Gastrocnemius medialis (tissue), 4 donors: ENCODE measurements around the gene ZNF587. TPM values are rescaled to one million over a fixed set of nuclear protein-coding genes. Genes with fewer than 3 reads are reported as not detected.
A peak's percentile ranks its signal among the peaks of the same experiment; 100 is the strongest.
"Not testable (repeated sequence)": the region's sequence is repeated elsewhere in the genome, so short reads cannot be mapped to it uniquely, and the experiment has no call there.

Experiments used
- ATAC-seq, 2 donors: fragments of 150-250 bp; one replicate each; pipeline ENCODE4 v1.9.1; 2016
- DNase-seq, 2 donors: peaks; one replicate each; pipeline ENCODE4 v3.0.0-alpha.2; 2019
- H3K27ac ChIP-seq, 4 donors: fragments of 200-600 bp; sonication (generic); 1 replicate in 1 of 4; 2 replicates in 3 of 4; pipeline ENCODE4 v1.5.1; 2016 to 2018; ENCODE audit warnings: mild to moderate bottlenecking in 2 of 4, moderate library complexity in 1 of 4
- H3K27me3 ChIP-seq, 3 donors: fragments of 200-600 bp; sonication (generic) in 2 of 3; 1 replicate in 1 of 3; 2 replicates in 2 of 3; pipeline versions ENCODE4 v1.5.1 to v1.6.0; 2016 to 2019; ENCODE audit warnings: mild to moderate bottlenecking in 1 of 3, moderate library complexity in 1 of 3
- H3K36me3 ChIP-seq, 2 donors: fragments of 200-600 bp; sonication (generic) in 1 of 2; one replicate each; pipeline ENCODE4 v1.5.1; 2017 to 2018
- H3K4me1 ChIP-seq, 2 donors: fragments of 200-600 bp; sonication (generic) in 1 of 2; one replicate each; pipeline ENCODE4 v1.5.1; 2016 to 2017; ENCODE audit warnings: mild to moderate bottlenecking in 2 of 2
- H3K4me3 ChIP-seq, 4 donors: fragments of 200-600 bp; sonication (generic) in 3 of 4; 1 replicate in 1 of 4; 2 replicates in 3 of 4; pipeline ENCODE4 v1.5.1; 2016 to 2019; ENCODE audit warnings: mild to moderate bottlenecking in 2 of 4
- H3K9me3 ChIP-seq, 3 donors: fragments of 200-600 bp; sonication (generic) in 2 of 3; 1 replicate in 1 of 3; 2 replicates in 2 of 3; pipeline ENCODE4 v1.5.1; 2016 to 2019
- POLR2A ChIP-seq, 2 donors: fragments of 450-650 bp; IDR thresholded peaks; one replicate each; pipeline ENCODE4 v1.6.1; 2017; ENCODE audit warnings: antibody characterized with exemption in 2 of 2, mild to moderate bottlenecking in 2 of 2, moderate library complexity in 2 of 2
- in situ Hi-C, 4 donors: fragments of 200-750 bp; cut with MboI; loops; one replicate each; pipeline versions ENCODE4 v1.15.0 to v1.8.0; 2017; ENCODE audit warnings: low sequenced_read_pairs in 4 of 4
- intact Hi-C: fragments of 100-400 bp; cut with DNase I; formaldehyde crosslinking; loops from one replicate; pipeline ENCODE4 v1.15.1; 2023; ENCODE audit warnings: low total_unique reads
- total RNA-seq, 4 donors: library from RNA; depleted of rRNA; stranded (reverse); fragments of >200 nt; gene quantifications; one replicate each; pipeline versions ENCODE4 v1.1.0 to v1.2.3, GENCODE V29; 2016
- TF ChIP-seq, protein P1 (sequence below), 5 experiments: fragments of 450-650 bp in 3 of 5; fragments of 200-600 bp in 2 of 5; sonication (generic) in 2 of 5; IDR thresholded peaks in 4 of 5; conservative IDR thresholded peaks in 1 of 5; 1 replicate in 4 of 5; 2 replicates in 1 of 5; pipeline ENCODE4 v1.5.1; 2016 to 2019; ENCODE audit warnings: antibody characterized with exemption in 5 of 5, mild to moderate bottlenecking in 3 of 5, moderate library complexity in 3 of 5

Gene ZNF587
- total RNA-seq, 4 donors from 2014 or later, result 4.5 to 9.0 (median 5.5) TPM

DNA sequence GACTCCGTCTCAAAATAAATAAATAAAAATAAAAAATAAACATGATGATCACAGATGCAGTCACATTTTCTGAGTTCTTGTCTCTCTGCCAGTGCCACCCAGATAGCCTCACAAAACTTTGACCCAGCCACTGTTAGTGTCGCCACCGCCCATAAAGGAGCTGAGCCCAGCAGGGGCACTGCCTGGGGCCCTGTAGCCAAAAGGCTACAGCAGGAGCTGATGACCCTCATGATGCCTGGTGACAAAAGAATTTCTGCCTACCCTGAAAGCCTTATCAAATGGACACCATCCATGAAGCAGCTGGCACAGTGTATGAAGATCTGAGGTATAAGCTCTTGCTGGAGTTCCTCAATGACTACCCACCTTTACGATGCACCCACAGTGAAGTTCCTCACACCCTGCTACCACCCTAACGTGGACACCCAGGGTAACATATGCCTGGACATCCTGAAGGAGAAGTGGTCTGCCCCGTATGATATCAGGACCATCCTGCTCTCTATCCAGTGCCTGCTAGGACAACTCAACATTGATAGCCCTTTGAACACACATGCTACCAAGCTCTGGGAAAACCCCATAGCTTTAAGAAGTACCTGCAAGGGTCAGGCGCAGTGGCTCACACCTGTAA lies 18.3 kb downstream of the ZNF587 start:
- no peak for TF ChIP-seq POLR2A (IDR thresholded peaks at IDR 0.05)
- TF ChIP-seq, protein P1, sequence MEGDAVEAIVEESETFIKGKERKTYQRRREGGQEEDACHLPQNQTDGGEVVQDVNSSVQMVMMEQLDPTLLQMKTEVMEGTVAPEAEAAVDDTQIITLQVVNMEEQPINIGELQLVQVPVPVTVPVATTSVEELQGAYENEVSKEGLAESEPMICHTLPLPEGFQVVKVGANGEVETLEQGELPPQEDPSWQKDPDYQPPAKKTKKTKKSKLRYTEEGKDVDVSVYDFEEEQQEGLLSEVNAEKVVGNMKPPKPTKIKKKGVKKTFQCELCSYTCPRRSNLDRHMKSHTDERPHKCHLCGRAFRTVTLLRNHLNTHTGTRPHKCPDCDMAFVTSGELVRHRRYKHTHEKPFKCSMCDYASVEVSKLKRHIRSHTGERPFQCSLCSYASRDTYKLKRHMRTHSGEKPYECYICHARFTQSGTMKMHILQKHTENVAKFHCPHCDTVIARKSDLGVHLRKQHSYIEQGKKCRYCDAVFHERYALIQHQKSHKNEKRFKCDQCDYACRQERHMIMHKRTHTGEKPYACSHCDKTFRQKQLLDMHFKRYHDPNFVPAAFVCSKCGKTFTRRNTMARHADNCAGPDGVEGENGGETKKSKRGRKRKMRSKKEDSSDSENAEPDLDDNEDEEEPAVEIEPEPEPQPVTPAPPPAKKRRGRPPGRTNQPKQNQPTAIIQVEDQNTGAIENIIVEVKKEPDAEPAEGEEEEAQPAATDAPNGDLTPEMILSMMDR (IDR thresholded peaks at IDR 0.05 in 4 of 5, conservative IDR thresholded peaks at IDR 0.05 in 1 of 5), result no peak
- ATAC-seq, result no peak
- in situ Hi-C loops, result no loop called here
- intact Hi-C loops, result no loop called here
- H3K4me3 ChIP-seq, result no peak overlapping the region
- no peak overlapping the region for H3K27ac ChIP-seq
- peaks cover 6 to 55% of the 10 kb centered on the region in 2 donors for H3K36me3 ChIP-seq
- H3K4me1 ChIP-seq, result no peaks in the 10 kb centered on the region
- H3K9me3 ChIP-seq, result peaks cover 0 to 16% (median 0%) of the 10 kb centered on the region in 3 donors
- no peaks in the 10 kb centered on the region for H3K27me3 ChIP-seq
- no peak for DNase-seq

DNA sequence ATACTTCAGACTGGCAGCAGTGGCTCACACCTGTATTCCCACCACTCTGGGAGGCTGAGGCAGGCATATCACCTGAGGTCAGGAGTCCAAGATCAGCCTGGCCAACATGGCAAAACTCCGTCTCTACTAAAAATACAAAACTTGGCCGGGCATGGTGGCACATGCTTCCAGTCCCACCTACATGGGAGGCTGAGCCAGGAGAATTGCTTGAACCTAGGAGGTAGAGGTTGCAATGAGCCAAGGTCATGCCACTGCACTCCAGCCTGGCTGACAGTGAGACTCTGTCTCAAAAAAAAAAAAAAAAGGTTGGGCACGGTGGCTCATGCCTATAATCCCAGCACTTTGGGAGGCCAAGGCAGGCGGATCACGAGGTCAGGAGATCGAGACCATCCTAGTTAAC lies 20.0 kb downstream of the ZNF587 start:
- H3K4me3 ChIP-seq, H3K4me1 ChIP-seq, intact Hi-C loops, H3K27ac ChIP-seq, in situ Hi-C loops, H3K27me3 ChIP-seq: not testable (repeated sequence)
- DNase-seq (peak in 1 of 2 donors; percentile 35), ATAC-seq (peak in 1 of 2 donors; percentile 14)
- Histone ChIP-seq H3K36me3 (peaks cover 5 to 55% of the 10 kb centered on the region in 2 donors), H3K9me3 (peaks cover 0 to 26% (median 4%) of the 10 kb centered on the region in 3 donors)

DNA sequence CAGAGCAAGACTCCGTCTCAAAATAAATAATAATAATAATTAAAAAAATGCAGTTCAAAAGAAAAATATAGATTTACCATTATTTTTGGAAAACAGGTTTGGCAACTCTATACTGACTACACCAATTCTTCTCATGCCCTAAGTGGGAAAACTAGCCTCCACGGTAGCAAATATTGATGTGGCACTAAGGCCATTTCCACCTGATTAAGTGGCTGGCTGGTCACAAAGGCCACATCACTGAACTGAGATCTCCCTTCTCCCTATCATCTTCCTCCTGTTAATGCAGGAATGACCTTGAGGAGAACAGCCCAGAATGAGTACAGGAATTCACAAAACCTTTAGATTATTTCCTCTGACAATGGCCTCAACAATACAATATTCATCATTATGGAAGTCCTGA lies 20.6 kb downstream of the ZNF587 start:
- TF ChIP-seq, protein P1 (IDR thresholded peaks at IDR 0.05 in 4 of 5, conservative IDR thresholded peaks at IDR 0.05 in 1 of 5), result no peak
- no peak for TF ChIP-seq POLR2A (IDR thresholded peaks at IDR 0.05)
- DNase-seq (no peak), ATAC-seq (no peak)
- in situ Hi-C loops (no loop called here), intact Hi-C loops (no loop called here)
- H3K27me3 ChIP-seq, result no peaks in the 10 kb centered on the region
- H3K4me3 ChIP-seq, result no peak overlapping the region
- H3K9me3 ChIP-seq, result peaks cover 0 to 26% (median 4%) of the 10 kb centered on the region in 3 donors
- no peaks in the 10 kb centered on the region for H3K4me1 ChIP-seq
- H3K36me3 ChIP-seq, result peaks cover 2 to 49% of the 10 kb centered on the region in 2 donors
- no peak overlapping the region for H3K27ac ChIP-seq

DNA sequence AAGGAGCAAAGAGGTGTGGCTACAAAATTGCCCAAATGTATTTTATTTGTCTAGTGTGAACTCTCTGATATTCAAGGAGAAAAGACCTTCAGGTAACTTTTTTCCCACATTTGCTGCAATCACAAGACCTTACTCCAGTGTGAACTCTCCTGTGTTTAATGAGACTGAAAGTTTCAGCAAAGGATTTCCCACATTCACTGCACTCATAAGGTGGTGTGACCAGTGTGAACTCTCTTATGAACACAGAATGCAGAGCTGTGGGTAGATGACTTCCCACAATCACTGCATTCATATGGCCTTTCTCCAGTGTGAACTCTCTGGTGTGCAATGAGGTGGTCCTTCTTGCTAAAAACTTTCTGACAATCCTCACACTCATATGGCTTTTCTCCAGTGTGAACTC lies 22.8 kb downstream of the ZNF587 start:
- Histone ChIP-seq H3K27me3 (no peaks in the 10 kb centered on the region), H3K4me1 (no peaks in the 10 kb centered on the region), H3K36me3 (peaks cover 2 to 32% of the 10 kb centered on the region in 2 donors), H3K27ac (no peak overlapping the region), H3K9me3 (peaks cover 0 to 26% (median 4%) of the 10 kb centered on the region in 3 donors), H3K4me3 (peak overlapping the region in 1 of 4 donors; percentile 4)
- in situ Hi-C loops (no loop called here), intact Hi-C loops (no loop called here)
- ATAC-seq (no peak), DNase-seq (no peak)
- TF ChIP-seq, protein P1 (IDR thresholded peaks at IDR 0.05 in 4 of 5, conservative IDR thresholded peaks at IDR 0.05 in 1 of 5), result no peak
- TF ChIP-seq POLR2A (IDR thresholded peaks at IDR 0.05), result no peak

DNA sequence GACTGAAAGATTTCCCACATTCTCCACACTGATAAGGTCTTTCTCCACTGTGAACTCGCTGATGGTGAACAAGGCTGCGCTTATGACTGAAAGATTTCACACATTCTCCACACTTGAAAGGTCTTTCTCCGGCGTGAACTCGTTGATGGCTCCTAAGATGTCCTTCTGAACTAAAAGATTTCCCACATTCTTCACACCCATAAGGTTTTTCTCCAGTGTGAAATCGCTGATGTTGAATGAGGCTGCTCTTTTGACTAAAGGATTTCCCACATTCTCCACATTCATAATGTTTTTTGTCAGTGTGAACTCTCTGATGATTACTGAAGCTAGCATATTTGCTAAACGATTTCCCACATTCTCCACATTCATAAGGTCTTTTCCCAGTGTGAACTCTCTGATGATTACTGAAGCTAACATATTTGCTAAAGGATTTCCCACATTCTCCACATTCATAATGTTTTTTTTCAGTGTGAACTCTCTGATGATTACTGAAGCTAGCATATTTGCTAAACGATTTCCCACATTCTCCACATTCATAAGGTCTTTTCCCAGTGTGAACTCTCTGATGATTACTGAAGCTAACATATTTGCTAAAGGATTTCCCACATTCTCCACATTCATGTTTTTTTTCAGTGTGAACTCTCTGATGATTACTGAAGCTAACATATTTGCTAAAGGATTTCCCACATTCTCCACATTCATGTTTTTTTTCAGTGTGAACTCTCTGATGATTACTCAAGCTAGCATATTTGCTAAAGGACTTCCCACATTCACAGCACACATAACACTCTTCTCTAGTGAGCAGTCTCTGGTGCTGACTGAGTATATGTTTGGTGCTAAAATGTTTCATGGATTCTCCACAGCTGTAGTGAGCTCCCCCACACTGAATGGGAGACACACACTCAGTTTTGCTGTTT lies 24.5 kb downstream of the ZNF587 start:
- in situ Hi-C loops, H3K4me3 ChIP-seq: not testable (repeated sequence)

More for the DNA sequence above, 24.5 kb downstream of the ZNF587 start:
- H3K4me1 ChIP-seq, H3K27ac ChIP-seq, DNase-seq, H3K27me3 ChIP-seq, intact Hi-C loops, ATAC-seq: not testable (repeated sequence)
- H3K9me3 ChIP-seq, result peaks cover 0 to 26% (median 4%) of the 10 kb centered on the region in 3 donors
- H3K36me3 ChIP-seq, result peaks cover 0 to 27% of the 10 kb centered on the region in 2 donors
